HCT116 (cell line): ENCODE results near the gene ZBTB2. TPM values are rescaled to one million over a fixed set of nuclear protein-coding genes. Genes with fewer than 3 reads are reported as not detected.
A peak's percentile ranks its signal among the peaks of the same experiment; 100 is the strongest.

Source experiments
- ATAC-seq: fragments of 200-7000 bp; cut with Tn5 transposase; 2 replicates; pipeline ENCODE4 v1.9.1; 2020; ENCODE audit warnings: mild to moderate bottlenecking, moderate library complexity
- BruUV-seq: library from RNA; stranded (reverse); fragments of 400-500 nt; replicated peaks from 2 replicates; lab custom pipeline; 2021; lab: Mats Ljungman, UMichigan
- CTCF ChIA-PET: fragments of 300-600 bp; sonication (Branson Sonifier 250); formaldehyde crosslinking; loops from one replicate; lab custom pipeline; 2021; ENCODE audit warnings: antibody characterized with exemption; lab: Charles Lee
- POLR2A ChIA-PET: fragments of 300-600, 350-600 bp; sonication (Branson Sonifier 250); formaldehyde crosslinking; loops from one replicate; lab custom pipeline; 2021; ENCODE audit warnings: antibody characterized with exemption; lab: Charles Lee
- RAD21 ChIA-PET, 2 experiments: fragments of 300-600 bp; sonication (Branson Sonifier 250); formaldehyde crosslinking; loops; one replicate each; lab custom pipeline; 2023; ENCODE audit warnings: low total read pairs in 2 of 2; ENCODE audit not compliant: uncharacterized antibody in 2 of 2, unreplicated experiment in 2 of 2, low non-redundant PET in 1 of 2; lab: Charles Lee
- DNase-seq: peaks from one replicate; pipeline ENCODE4 v3.0.0-alpha.2; 2010; ENCODE audit warnings: low read depth, low spot score
- H2AFZ ChIP-seq: fragments of 200-600 bp; shearing (Covaris generic), sonication (generic); 2 replicates; pipeline ENCODE4 v1.6.1; 2017; ENCODE audit warnings: low read depth, mixed run types, mixed read lengths, antibody characterized with exemption, low read length; ENCODE audit not compliant: poor library complexity, severe bottlenecking
- H3K27ac ChIP-seq: 2 replicates; pipeline ENCODE4 v1.5.1; 2012; ENCODE audit warnings: low read depth, low read length
- H3K27me3 ChIP-seq: fragments of 200-600 bp; sonication (generic); 2 replicates; pipeline ENCODE4 v1.6.1; 2016; ENCODE audit warnings: mixed run types, low read length, mixed read lengths; ENCODE audit not compliant: insufficient read depth
- H3K36me3 ChIP-seq, 2 experiments: fragments of 200-500 bp in 1 of 2; fragments of 200-600 bp in 1 of 2; sonication (Bioruptor generic) in 1 of 2; sonication (generic) in 1 of 2; 2 replicates each; pipeline versions ENCODE4 v1.5.1 to v1.6.1; 2014 to 2016; ENCODE audit warnings: low read length in 2 of 2, inconsistent platforms in 1 of 2, mixed read lengths in 1 of 2, mixed run types in 1 of 2; ENCODE audit not compliant: insufficient read depth in 2 of 2, control insufficient read depth in 1 of 2
- H3K4me1 ChIP-seq, 2 experiments: fragments of 200-600 bp in 1 of 2; sonication (generic) in 1 of 2; 2 replicates each; pipeline versions ENCODE4 v1.5.1 to v1.6.1; 2012 to 2017; ENCODE audit warnings: low read length in 2 of 2, inconsistent platforms in 1 of 2, mild to moderate bottlenecking in 1 of 2, mixed read lengths in 1 of 2, mixed run types in 1 of 2, moderate library complexity in 1 of 2; ENCODE audit not compliant: insufficient read depth in 2 of 2, control insufficient read depth in 1 of 2
- H3K4me2 ChIP-seq: fragments of 200-600 bp; sonication (generic); 2 replicates; pipeline ENCODE4 v1.6.1; 2017; ENCODE audit warnings: mixed run types, low read length, mixed read lengths
- H3K4me3 ChIP-seq, 2 experiments: fragments of 200-600 bp in 1 of 2; sonication (generic) in 1 of 2; replicated peaks in 1 of 2; 2 replicates each; pipeline ENCODE4 v1.5.1; 2011 to 2016; ENCODE audit warnings: low read length in 2 of 2, control low read depth in 1 of 2, low read depth in 1 of 2, mild to moderate bottlenecking in 1 of 2, mixed read lengths in 1 of 2, mixed run types in 1 of 2
- H3K79me2 ChIP-seq: fragments of 200-600 bp; sonication (generic); 2 replicates; pipeline ENCODE4 v1.6.1; 2017; ENCODE audit warnings: mild to moderate bottlenecking, mixed run types, low read length, moderate library complexity, mixed read lengths; ENCODE audit not compliant: insufficient read depth
- H3K9ac ChIP-seq: fragments of 200-600 bp; sonication (generic); 2 replicates; pipeline ENCODE4 v1.6.1; 2016; ENCODE audit warnings: low read length, mixed read lengths
- H3K9me2 ChIP-seq: fragments of 200-600 bp; sonication (generic), shearing (Covaris generic); 2 replicates; pipeline ENCODE4 v1.6.1; 2017; ENCODE audit warnings: mixed run types, mild to moderate bottlenecking, moderate library complexity; ENCODE audit not compliant: insufficient read depth
- H3K9me3 ChIP-seq, 2 experiments: fragments of 200-500 bp in 1 of 2; fragments of 200-600 bp in 1 of 2; sonication (Bioruptor generic) in 1 of 2; sonication (generic) in 1 of 2; 2 replicates each; pipeline ENCODE4 v1.6.1; 2014 to 2017; ENCODE audit warnings: low read length in 2 of 2, mixed read lengths in 2 of 2, inconsistent platforms in 1 of 2, low read depth in 1 of 2, mild to moderate bottlenecking in 1 of 2, mixed run types in 1 of 2, moderate library complexity in 1 of 2; ENCODE audit not compliant: control insufficient read depth in 1 of 2, insufficient read depth in 1 of 2
- H4K20me1 ChIP-seq: fragments of 200-600 bp; sonication (generic), shearing (Covaris generic); 2 replicates; pipeline ENCODE4 v1.6.1; 2017; ENCODE audit warnings: mixed run types, mild to moderate bottlenecking, moderate library complexity; ENCODE audit not compliant: insufficient read depth
- CEBPB ChIP-seq: IDR thresholded peaks from 2 replicates; pipeline ENCODE4 v1.6.1; 2012; ENCODE audit warnings: low read depth
- EGR1 ChIP-seq: IDR thresholded peaks from 2 replicates; pipeline ENCODE4 v1.6.1; 2012; ENCODE audit warnings: low read depth
- ELF1 ChIP-seq: IDR thresholded peaks from 2 replicates; pipeline ENCODE4 v1.6.1; 2012; ENCODE audit warnings: low read depth, borderline replicate concordance
- EZH2phosphoT487 ChIP-seq: fragments of 200-600 bp; IDR thresholded peaks from 2 replicates; pipeline ENCODE4 v1.6.1; 2018; ENCODE audit warnings: antibody characterized with exemption, borderline replicate concordance
- FOSL1 ChIP-seq: IDR thresholded peaks from 2 replicates; pipeline ENCODE4 v1.6.1; 2012; ENCODE audit warnings: low read depth
- JUND ChIP-seq: IDR thresholded peaks from 2 replicates; pipeline ENCODE4 v1.6.1; 2012
- POLR2A ChIP-seq: IDR thresholded peaks from 2 replicates; pipeline ENCODE4 v1.7.0; 2011; ENCODE audit warnings: borderline replicate concordance; ENCODE audit not compliant: insufficient read depth, insufficient read length; ENCODE audit errors: extremely low read depth
- POLR2AphosphoS5 ChIP-seq: IDR thresholded peaks from 2 replicates; pipeline ENCODE4 v1.6.1; 2011; ENCODE audit warnings: mild to moderate bottlenecking, low read depth, low read length, moderate library complexity
- RAD21 ChIP-seq: IDR thresholded peaks from 2 replicates; pipeline ENCODE4 v1.6.1; 2012; ENCODE audit warnings: low read depth, mild to moderate bottlenecking
- SIN3A ChIP-seq: IDR thresholded peaks from 2 replicates; pipeline ENCODE4 v1.6.1; 2012; ENCODE audit warnings: low read depth
- SP1 ChIP-seq: IDR thresholded peaks from 2 replicates; pipeline ENCODE4 v1.6.1; 2012; ENCODE audit warnings: low read depth
- SRF ChIP-seq: IDR thresholded peaks from 2 replicates; pipeline ENCODE4 v1.6.1; 2012; ENCODE audit warnings: low read depth
- ZBTB33 ChIP-seq: IDR thresholded peaks from 2 replicates; pipeline ENCODE4 v1.6.1; 2011; ENCODE audit warnings: mild to moderate bottlenecking, low read length, moderate library complexity; ENCODE audit not compliant: insufficient replicate concordance; ENCODE audit errors: extremely low read depth
- intact Hi-C: fragments of 100-400 bp; cut with micrococcal nuclease; formaldehyde crosslinking; loops from 2 replicates; pipeline ENCODE4 v1.10.0; 2022
- total RNA-seq: library from RNA; stranded (reverse); gene quantifications from one replicate; pipeline ENCODE4 v1.2.1, GENCODE V29; 2021; ENCODE audit not compliant: unreplicated experiment
- TF ChIP-seq, protein P1 (sequence below): IDR thresholded peaks from 2 replicates; pipeline ENCODE4 v1.6.1; 2012

Gene ZBTB2
- total RNA-seq, 1 experiment from 2014 or later, result 12.5 TPM

DNA sequence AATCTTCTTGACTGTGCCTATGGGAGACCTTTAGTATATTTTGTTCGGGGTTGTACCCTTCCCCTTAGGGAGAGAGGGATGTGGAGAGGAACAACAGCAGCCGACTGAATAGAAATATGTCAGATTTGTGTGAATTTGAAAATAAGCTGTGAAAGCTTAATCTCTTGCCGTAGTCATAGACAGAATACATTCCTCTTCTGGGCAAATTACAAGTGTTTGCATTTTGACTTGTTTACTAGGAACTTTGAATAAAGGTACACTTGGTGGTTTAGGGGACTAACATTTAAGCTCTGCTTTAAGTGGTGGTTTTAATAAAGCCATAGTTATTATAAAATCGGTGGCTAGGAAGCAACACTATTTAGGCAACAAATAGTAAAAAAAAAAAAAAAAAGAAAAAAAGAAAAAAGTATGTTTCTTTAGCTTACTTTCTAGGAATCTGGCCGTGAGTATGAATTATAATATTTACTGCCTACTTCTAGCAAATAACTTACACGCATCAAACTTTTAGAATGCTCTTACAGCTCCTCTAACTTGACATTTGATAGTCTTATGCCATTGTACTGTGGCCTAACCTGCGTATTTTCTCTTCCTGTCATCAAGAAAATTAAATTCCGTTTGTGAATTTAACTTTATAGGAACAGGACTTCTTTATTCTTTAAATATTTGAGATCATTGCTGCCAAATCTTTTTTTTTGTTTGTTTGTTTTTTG is 65.1 kb downstream of the ZBTB2 start:
- no peak overlapping the region for H2AFZ ChIP-seq
- H3K4me1 ChIP-seq, result peaks cover 30 to 92% of the 10 kb centered on the region in 2 experiments
- H3K79me2 ChIP-seq, result peaks cover 99% of the 10 kb centered on the region
- DNase-seq (no peak), ATAC-seq (no peak)
- intact Hi-C loops, result loop anchor here (5.0 kb wide), 1 partner anchor 264 kb away; no protein-coding TSS in a partner anchor
- ChIA-PET RAD21 (interaction anchor here in 1 of 2 experiments (1.0 to 2.2 kb wide), 2 partner anchors 317 to 434 kb away, joined by 3 to 6 read pairs; no protein-coding TSS in a partner anchor), POLR2A (interaction anchor here (0.7 to 7.7 kb wide), 14 partner anchors 9 to 320 kb away, joined by 3 to 75 read pairs (median 7); no protein-coding TSS in a partner anchor), CTCF (interaction anchor here (1.8 to 3.5 kb wide), 3 partner anchors 8 to 434 kb away, joined by 4 to 33 read pairs (median 6); no protein-coding TSS in a partner anchor)
- no peaks in the 10 kb centered on the region for H3K9me2 ChIP-seq
- peak overlapping the region; percentile 69 for H3K27ac ChIP-seq
- TF ChIP-seq JUND (no peak), FOSL1 (no peak), POLR2AphosphoS5 (peak; percentile 47)
- H3K4me3 ChIP-seq, result peak overlapping the region; percentile 60 to 75
- H3K4me2 ChIP-seq, result peak overlapping the region; percentile 74
- TSS peak; percentile 55 for BruUV-seq
- H4K20me1 ChIP-seq, result peaks cover 25% of the 10 kb centered on the region; the same call in 1 of the 2 replicates
- peak overlapping the region; percentile 75 for H3K9ac ChIP-seq
- peaks cover 0 to 32% of the 10 kb centered on the region in 2 experiments; a peak in 2 of 4 replicates for H3K36me3 ChIP-seq
- no peaks in the 10 kb centered on the region for H3K27me3 ChIP-seq
- H3K9me3 ChIP-seq, result no peaks in the 10 kb centered on the region

- ChIA-PET CTCF (interaction anchor here (0.6 to 3.5 kb wide), 21 partner anchors 8 to 508 kb away, joined by 3 to 60 read pairs (median 5); no protein-coding TSS in a partner anchor), POLR2A (interaction anchor here (0.6 to 7.7 kb wide), 36 partner anchors 8 to 500 kb away, joined by 3 to 75 read pairs (median 5); no protein-coding TSS in a partner anchor), RAD21 (interaction anchor here (0.7 to 2.2 kb wide), 7 partner anchors 8 to 433 kb away, joined by 3 to 28 read pairs (median 6); no protein-coding TSS in a partner anchor)
- peak; percentile 74 for ATAC-seq
- Histone ChIP-seq H3K4me2 (peak overlapping the region; percentile 74), H3K27me3 (no peaks in the 10 kb centered on the region), H3K36me3 (peaks cover 0 to 35% of the 10 kb centered on the region in 2 experiments; a peak in 2 of 4 replicates), H3K27ac (peak overlapping the region; percentile 69), H3K79me2 (peaks cover 99% of the 10 kb centered on the region), H3K9me2 (no peaks in the 10 kb centered on the region), H3K4me3 (peak overlapping the region; percentile 60 to 75), H3K9me3 (no peaks in the 10 kb centered on the region), H3K4me1 (peaks cover 26 to 89% of the 10 kb centered on the region in 2 experiments), H2AFZ (no peak overlapping the region), H3K9ac (peak overlapping the region; percentile 75), H4K20me1 (peaks cover 18% of the 10 kb centered on the region; the same call in 1 of the 2 replicates)
- peak; percentile 78 for DNase-seq
- intact Hi-C loops, result loop anchor here (2.0 to 5.0 kb wide), 2 partner anchors 263 to 433 kb away; no protein-coding TSS in a partner anchor
- no TSS peak for BruUV-seq
- TF ChIP-seq POLR2A (no peak), ZBTB33 (peak; percentile 12), SP1 (peak; percentile 47), CEBPB (no peak; the same call in 1 of the 2 replicates), SIN3A (no peak; the same call in 1 of the 2 replicates), SRF (no peak), POLR2AphosphoS5 (peak; percentile 94), JUND (peak; percentile 14; the same call in 1 of the 2 replicates), EGR1 (peak; percentile 86), ELF1 (no peak), EZH2phosphoT487 (no peak), RAD21 (no peak), FOSL1 (no peak)
- TF ChIP-seq, protein P1, sequence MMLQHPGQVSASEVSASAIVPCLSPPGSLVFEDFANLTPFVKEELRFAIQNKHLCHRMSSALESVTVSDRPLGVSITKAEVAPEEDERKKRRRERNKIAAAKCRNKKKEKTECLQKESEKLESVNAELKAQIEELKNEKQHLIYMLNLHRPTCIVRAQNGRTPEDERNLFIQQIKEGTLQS, result no peak
These were observed 66.0 kb downstream of the ZBTB2 start for GRCh38 chr6:151325075-151326050.
